ENCODE results near the gene LYPD5.

GRCh38 chr19:43779820-43780219 lies 22.4 kb downstream of the LYPD5 start:
- TF ChIP-seq POLR2AphosphoS5 (IDR thresholded peaks at IDR 0.05; ENCODE audit: low read depth, low read length): no peak
- no peak for TF ChIP-seq POLR2A (IDR thresholded peaks at IDR 0.05; ENCODE audit: low read depth, low read length)

All from GM12892 (cell line).